RPMI8226 (cell line): ENCODE results near the gene PURA.

Experiments used
- DNase-seq: peaks from one replicate; pipeline ENCODE4 v3.0.0-alpha.2; 2015

Gene PURA

GRCh38 chr5:140109759-140110645 lies 3.9 kb upstream of the PURA start:
- DNase-seq = no peak

DNA sequence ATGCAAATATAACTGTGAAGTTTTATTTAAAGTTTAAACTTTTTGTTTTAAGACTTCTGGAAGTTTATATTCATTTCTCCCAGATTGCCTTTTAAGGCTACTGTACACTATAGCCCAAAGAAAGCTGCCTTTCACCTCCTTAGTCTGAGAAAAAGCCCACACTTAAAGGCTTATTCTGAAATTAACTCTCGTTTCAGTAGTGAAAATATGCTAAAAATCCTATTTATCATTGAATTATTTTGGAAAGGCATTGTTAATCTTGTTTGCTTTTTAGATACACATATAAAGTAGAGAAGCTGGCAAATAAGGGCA lies 3.3 kb upstream of the PURA start:
- no peak for DNase-seq

- no peak for DNase-seq
Observed at GRCh38 chr5:140111011-140111858, 2.7 kb upstream of the PURA start.

DNA sequence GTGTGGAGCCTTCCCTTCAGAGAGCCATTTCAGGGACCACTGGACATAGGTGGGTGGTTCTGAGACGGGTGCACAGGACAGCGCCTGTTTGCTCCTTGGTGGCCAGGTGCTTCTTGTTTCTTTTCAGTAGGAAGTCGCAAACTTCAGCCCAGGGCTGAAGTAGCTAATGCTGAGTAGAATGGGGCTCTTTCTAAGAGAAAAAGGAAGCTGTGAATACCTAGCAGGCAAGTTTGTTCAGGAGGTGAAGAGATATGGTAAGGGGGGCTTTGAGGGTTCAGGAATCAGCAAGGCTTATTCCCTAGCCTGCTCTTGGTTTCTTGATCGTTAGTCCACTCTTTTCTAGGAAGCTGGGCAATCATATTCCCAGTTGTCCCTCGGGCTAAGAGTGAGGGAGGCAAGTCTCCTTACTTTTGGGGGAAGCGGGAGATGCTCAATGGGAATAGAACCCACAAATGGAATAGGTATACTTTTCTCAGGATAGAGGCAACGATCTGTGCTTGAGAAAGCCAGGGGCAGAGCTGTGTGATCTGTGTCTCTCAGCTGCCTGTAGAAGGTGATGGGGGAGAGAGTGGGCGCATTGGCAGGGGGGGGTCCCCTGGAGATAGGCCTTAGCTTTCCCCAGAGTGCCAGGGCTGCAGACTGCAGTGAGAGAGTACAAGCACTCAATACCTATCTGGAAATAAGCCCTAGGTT lies 1.9 kb upstream of the PURA start:
- no peak for DNase-seq

GRCh38 chr5:140112685-140113179 lies 1.2 kb upstream of the PURA start:
- DNase-seq = no peak

DNA sequence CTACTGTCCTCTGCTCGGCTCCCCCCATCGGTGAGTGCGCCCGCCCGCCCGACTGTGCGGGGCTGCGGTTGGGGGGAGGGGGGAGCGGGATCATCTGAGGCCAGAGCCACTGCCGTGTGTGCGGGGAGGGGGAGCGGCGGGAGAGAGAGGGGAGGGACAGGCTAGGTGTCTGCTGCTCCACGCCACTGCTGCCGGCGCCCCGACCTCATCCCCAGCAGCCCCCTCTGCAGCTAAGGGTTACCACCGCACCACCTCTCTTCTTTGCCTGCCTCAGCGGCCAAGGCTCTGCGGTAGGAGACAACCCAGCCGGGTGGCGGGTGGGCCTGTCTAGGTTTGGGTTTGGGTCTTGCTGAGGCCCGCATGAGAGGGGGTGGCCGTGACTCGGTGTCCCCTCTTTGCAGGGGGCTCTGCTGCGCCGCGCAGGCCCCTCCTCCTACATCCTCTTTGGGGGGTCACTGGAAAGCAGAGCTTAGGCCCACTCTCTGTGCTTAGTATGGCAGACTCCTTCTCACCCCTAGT lies 670 bp upstream of the PURA start:
- DNase-seq = no peak

- DNase-seq = peak; percentile 57
Observed at GRCh38 chr5:140114341-140115185, 654 bp downstream of the PURA start.

- no peak for DNase-seq
Observed at GRCh38 chr5:140115186-140115500, 1.2 kb downstream of the PURA start.

DNA sequence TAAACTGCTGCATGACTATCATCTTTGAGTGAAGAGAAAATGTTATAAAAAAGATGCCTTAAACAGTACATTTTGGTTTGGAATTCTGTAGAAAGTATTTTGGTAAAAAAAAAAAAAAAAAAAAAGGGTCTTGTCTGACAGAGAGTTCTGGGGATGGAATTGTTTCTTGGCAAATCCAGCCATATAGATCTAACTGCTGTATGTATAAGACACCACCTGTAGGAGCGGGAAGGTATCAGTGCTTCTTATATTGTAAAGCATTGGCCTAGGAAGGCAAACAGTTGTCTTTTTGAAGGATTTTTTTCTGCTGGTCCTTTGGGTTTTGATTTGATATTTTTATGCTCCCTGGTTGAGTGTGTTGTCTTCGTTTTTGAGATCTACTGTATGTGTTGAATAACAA lies 2.8 kb downstream of the PURA start:
- no peak for DNase-seq

DNA sequence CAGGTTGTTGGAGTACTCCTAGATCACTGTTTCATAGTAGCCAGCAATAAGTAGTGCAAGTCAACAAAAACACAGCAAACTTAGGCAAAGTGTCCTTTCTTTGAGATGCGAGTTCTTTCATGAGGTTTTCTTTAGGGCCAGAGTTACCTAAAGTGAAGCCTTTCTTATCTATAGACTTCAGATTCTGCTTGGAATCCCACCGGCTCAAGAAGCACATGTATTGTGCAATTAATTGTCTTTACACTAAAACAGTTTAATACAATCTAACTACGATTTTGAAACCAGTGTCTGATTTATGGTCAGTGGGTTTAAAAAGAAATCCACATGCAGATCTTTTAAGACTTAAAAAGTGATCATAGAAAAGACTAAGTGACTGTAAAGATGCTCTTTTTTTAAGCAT lies 3.6 kb downstream of the PURA start:
- DNase-seq = no peak

GRCh38 chr5:140118302-140118936 lies 4.5 kb downstream of the PURA start:
- DNase-seq = no peak

GRCh38 chr5:140125637-140126036 lies 11.7 kb downstream of the PURA start, which contains the start of gene IGIP:
Gene IGIP (plus strand): TSS chr5:140125937. CDS start chr5:140128477, 2,540 bp downstream.
- DNase-seq = no peak

GRCh38 chr5:140126315-140127012 lies 12.6 kb downstream of the PURA start:
- DNase-seq = no peak

- no peak for DNase-seq
Observed at GRCh38 chr5:140128376-140128775, 14.5 kb downstream of the PURA start.

DNA sequence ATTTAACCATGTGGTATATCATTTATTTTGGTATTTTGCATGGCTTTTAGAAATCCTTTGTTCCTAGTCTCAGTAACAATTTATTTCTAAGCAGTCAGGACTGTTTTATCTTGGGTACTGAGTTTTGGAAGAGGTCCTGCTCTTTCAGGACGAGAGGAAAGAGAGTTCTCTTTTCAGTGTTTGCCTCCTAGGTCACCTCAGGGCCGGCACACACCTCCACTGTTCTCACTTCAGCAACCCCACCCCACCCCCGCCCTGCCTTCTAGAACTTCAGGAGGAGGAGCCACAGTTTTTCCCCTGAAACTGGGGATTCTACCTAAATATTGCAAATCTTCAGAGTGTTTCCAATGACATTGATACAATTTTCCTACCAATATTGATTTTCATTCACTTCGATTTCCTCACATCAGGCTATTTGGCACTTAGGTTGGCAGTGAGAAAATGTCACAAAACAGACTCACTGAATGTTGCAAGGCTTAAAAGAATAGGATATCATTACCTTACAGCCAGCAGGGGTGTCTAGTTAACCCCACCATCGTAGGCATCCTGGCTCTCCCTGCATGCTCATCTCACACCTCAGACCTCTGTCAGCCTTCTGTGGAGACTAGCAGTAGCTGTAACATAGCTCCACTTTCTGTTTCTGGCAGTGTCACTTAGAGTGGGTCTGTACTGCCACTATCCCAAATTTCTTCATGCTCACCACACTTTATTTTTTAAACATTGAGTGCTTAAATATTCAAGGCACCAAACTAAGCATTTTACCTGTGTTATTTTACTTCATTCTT lies 17.2 kb downstream of the PURA start:
- DNase-seq = no peak

DNA sequence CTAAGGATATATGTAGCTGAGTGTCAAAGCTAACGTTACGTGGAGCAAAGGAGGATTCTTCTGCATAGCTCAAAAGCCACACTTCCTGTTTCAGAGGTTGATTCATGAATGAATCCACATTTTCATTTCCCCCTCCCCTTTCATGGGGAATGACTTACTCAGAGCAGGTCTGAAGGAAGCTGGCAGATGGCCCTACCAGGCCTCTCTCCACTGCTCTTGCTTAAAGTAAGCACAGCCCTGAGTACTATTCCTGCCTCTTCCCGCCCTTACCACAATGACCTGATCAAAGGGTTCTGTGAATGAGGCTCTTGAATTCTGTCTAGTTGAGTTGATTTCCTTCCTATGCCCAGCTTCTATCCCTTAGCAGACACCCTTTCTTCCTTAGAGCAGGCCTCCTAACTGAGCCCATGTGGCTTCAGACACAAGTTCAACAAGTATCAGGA lies 18.1 kb downstream of the PURA start:
- no peak for DNase-seq

DNA sequence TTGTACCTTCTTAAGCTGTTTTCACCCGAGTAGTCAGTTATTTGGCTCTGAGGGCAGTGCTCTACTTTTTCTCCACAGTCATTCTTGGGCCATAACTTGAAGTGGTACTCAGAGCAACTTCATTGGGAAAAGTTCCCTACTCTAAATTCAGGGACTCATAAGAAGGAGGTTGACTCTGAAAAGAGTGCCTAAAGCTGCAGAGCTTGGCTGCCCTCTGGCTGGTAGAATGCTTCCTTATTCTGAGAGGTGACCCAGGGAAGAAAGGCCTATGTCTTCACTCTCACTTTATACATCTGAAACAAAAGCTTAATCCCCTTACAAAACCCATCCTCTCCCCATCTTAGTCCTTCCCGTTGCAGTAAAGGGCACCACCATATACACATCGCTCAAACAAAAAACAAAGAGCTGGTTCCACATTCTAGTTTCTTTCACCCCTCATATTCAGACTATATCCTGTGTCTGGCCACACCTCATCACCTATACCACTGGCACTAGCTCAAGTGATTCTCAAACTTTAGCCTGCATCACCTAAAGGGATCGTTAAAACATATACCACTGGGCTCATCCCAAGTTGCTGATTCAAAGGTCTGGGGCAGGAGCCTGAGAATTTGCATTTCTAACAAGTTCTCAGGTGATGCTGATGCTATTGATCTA lies 19.7 kb downstream of the PURA start:
- DNase-seq = no peak

DNA sequence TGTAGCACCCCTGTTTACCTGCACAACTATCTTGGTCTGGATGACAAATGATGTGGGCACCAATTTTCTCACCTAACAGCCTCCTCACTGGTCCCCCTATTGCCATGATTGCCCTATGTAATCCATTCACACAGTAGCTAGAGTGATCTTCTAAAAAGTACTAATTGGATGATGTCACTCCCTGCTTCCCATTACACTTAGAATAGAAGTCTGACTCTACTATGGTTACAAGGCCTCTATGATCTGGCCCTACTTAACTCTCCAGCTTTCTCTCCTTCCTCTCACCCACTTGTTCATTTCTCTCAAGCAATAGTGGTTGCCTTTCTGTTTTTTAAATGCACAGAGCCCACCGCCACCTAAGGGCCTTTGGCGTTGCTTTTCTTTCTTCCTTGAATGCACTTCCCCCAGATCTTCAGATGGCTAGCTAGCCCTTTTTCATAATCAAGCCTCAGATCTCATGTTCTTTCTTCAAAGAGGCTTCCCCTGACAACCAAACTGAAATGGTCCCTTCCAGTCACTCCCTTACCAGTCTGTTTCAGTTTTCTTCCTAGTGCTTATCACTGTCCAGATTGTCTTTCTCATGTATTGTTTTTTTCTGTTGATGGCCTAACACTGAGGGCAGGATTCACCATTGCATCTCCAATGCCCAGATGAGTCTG lies 20.5 kb downstream of the PURA start:
- DNase-seq = no peak

- DNase-seq = no peak
Observed at GRCh38 chr5:140135127-140135526, 21.2 kb downstream of the PURA start.
